ENCODE results near the gene RFT1.

The RFT1 gene

GRCh38 chr3:53130179-53131061, at the start of gene RFT1:
Gene RFT1, minus strand, starts transcription at chr3:53130435. Its CDS starts 35 bp downstream, at chr3:53130400.
- H3K36me3 ChIP-seq (ENCODE audit: control insufficient read depth, insufficient read depth, low read length), result no peaks in the 10 kb centered on the region
- H3K9ac ChIP-seq (ENCODE audit: low read depth, low read length), result peak within 1 kb of the TSS; percentile 87
- H3K27me3 ChIP-seq (ENCODE audit: control insufficient read depth, insufficient read depth, low read length), result no peaks in the 10 kb centered on the region
- H3K4me3 ChIP-seq (ENCODE audit: low read depth, low read length), result peak within 1 kb of the TSS; percentile 92
- no peaks in the 10 kb centered on the region for H3K4me1 ChIP-seq (ENCODE audit: control insufficient read depth, insufficient read depth, low read length)
- H3K9me3 ChIP-seq (ENCODE audit: control insufficient read depth, insufficient read depth, low read length), result no peaks in the 10 kb centered on the region

GRCh38 chr3:53179580-53179979, 49.3 kb upstream of the RFT1 start:
- Histone ChIP-seq H3K9ac (ENCODE audit: low read depth, low read length) (no peak overlapping the region), H3K36me3 (ENCODE audit: control insufficient read depth, insufficient read depth, low read length) (peaks cover 28% of the 10 kb centered on the region), H3K4me3 (ENCODE audit: low read depth, low read length) (no peak overlapping the region)

GRCh38 chr3:53178246-53178645, 48.0 kb upstream of the RFT1 start:
- H3K9me3 ChIP-seq (ENCODE audit: control insufficient read depth, insufficient read depth, low read length), result no peaks in the 10 kb centered on the region
- no peak overlapping the region for H3K4me3 ChIP-seq (ENCODE audit: low read depth, low read length)
- H3K36me3 ChIP-seq (ENCODE audit: control insufficient read depth, insufficient read depth, low read length), result peaks cover 21% of the 10 kb centered on the region
- no peaks in the 10 kb centered on the region for H3K4me1 ChIP-seq (ENCODE audit: control insufficient read depth, insufficient read depth, low read length)
- no peak overlapping the region for H3K9ac ChIP-seq (ENCODE audit: low read depth, low read length)
- no peaks in the 10 kb centered on the region for H3K27me3 ChIP-seq (ENCODE audit: control insufficient read depth, insufficient read depth, low read length)

More at GRCh38 chr3:53179580-53179979, 49.3 kb upstream of the RFT1 start:
- H3K4me1 ChIP-seq (ENCODE audit: control insufficient read depth, insufficient read depth, low read length), result no peaks in the 10 kb centered on the region
- no peaks in the 10 kb centered on the region for H3K27me3 ChIP-seq (ENCODE audit: control insufficient read depth, insufficient read depth, low read length)
- no peaks in the 10 kb centered on the region for H3K9me3 ChIP-seq (ENCODE audit: control insufficient read depth, insufficient read depth, low read length)

- Histone ChIP-seq H3K9ac (ENCODE audit: low read depth, low read length) (no peak overlapping the region), H3K36me3 (ENCODE audit: control insufficient read depth, insufficient read depth, low read length) (peaks cover 6% of the 10 kb centered on the region), H3K9me3 (ENCODE audit: control insufficient read depth, insufficient read depth, low read length) (no peaks in the 10 kb centered on the region), H3K27me3 (ENCODE audit: control insufficient read depth, insufficient read depth, low read length) (no peaks in the 10 kb centered on the region), H3K4me1 (ENCODE audit: control insufficient read depth, insufficient read depth, low read length) (no peaks in the 10 kb centered on the region), H3K4me3 (ENCODE audit: low read depth, low read length) (no peak overlapping the region)
Measured at GRCh38 chr3:53175613-53176540, 45.6 kb upstream of the RFT1 start.

- Histone ChIP-seq H3K4me1 (ENCODE audit: control insufficient read depth, insufficient read depth, low read length) (no peaks in the 10 kb centered on the region), H3K9ac (ENCODE audit: low read depth, low read length) (peak overlapping the region; percentile 26), H3K9me3 (ENCODE audit: control insufficient read depth, insufficient read depth, low read length) (no peaks in the 10 kb centered on the region), H3K27me3 (ENCODE audit: control insufficient read depth, insufficient read depth, low read length) (no peaks in the 10 kb centered on the region), H3K4me3 (ENCODE audit: low read depth, low read length) (no peak overlapping the region), H3K36me3 (ENCODE audit: control insufficient read depth, insufficient read depth, low read length) (peaks cover 3% of the 10 kb centered on the region)
Measured at GRCh38 chr3:53174346-53175250, 44.4 kb upstream of the RFT1 start.

GRCh38 chr3:53173107-53173506, 42.9 kb upstream of the RFT1 start:
- no peaks in the 10 kb centered on the region for H3K9me3 ChIP-seq (ENCODE audit: control insufficient read depth, insufficient read depth, low read length)
- no peak overlapping the region for H3K9ac ChIP-seq (ENCODE audit: low read depth, low read length)
- H3K27me3 ChIP-seq (ENCODE audit: control insufficient read depth, insufficient read depth, low read length), result no peaks in the 10 kb centered on the region
- peaks cover 4% of the 10 kb centered on the region for H3K4me1 ChIP-seq (ENCODE audit: control insufficient read depth, insufficient read depth, low read length)
- H3K4me3 ChIP-seq (ENCODE audit: low read depth, low read length), result no peak overlapping the region
- H3K36me3 ChIP-seq (ENCODE audit: control insufficient read depth, insufficient read depth, low read length), result no peaks in the 10 kb centered on the region

- Histone ChIP-seq H3K4me3 (ENCODE audit: low read depth, low read length) (no peak overlapping the region), H3K27me3 (ENCODE audit: control insufficient read depth, insufficient read depth, low read length) (no peaks in the 10 kb centered on the region), H3K36me3 (ENCODE audit: control insufficient read depth, insufficient read depth, low read length) (no peaks in the 10 kb centered on the region), H3K9me3 (ENCODE audit: control insufficient read depth, insufficient read depth, low read length) (no peaks in the 10 kb centered on the region), H3K4me1 (ENCODE audit: control insufficient read depth, insufficient read depth, low read length) (peaks cover 5% of the 10 kb centered on the region), H3K9ac (ENCODE audit: low read depth, low read length) (no peak overlapping the region)
Measured at GRCh38 chr3:53171827-53172505, 41.7 kb upstream of the RFT1 start.

- Histone ChIP-seq H3K9ac (ENCODE audit: low read depth, low read length) (no peak overlapping the region), H3K27me3 (ENCODE audit: control insufficient read depth, insufficient read depth, low read length) (no peaks in the 10 kb centered on the region), H3K9me3 (ENCODE audit: control insufficient read depth, insufficient read depth, low read length) (no peaks in the 10 kb centered on the region), H3K4me3 (ENCODE audit: low read depth, low read length) (no peak overlapping the region), H3K4me1 (ENCODE audit: control insufficient read depth, insufficient read depth, low read length) (peaks cover 5% of the 10 kb centered on the region), H3K36me3 (ENCODE audit: control insufficient read depth, insufficient read depth, low read length) (peaks cover 5% of the 10 kb centered on the region)
Measured at GRCh38 chr3:53171064-53171418, 40.8 kb upstream of the RFT1 start.

GRCh38 chr3:53170325-53171063, 40.3 kb upstream of the RFT1 start:
- Histone ChIP-seq H3K9me3 (ENCODE audit: control insufficient read depth, insufficient read depth, low read length) (no peaks in the 10 kb centered on the region), H3K4me1 (ENCODE audit: control insufficient read depth, insufficient read depth, low read length) (peaks cover 5% of the 10 kb centered on the region), H3K4me3 (ENCODE audit: low read depth, low read length) (no peak overlapping the region), H3K36me3 (ENCODE audit: control insufficient read depth, insufficient read depth, low read length) (peaks cover 5% of the 10 kb centered on the region), H3K9ac (ENCODE audit: low read depth, low read length) (peak overlapping the region; percentile 54), H3K27me3 (ENCODE audit: control insufficient read depth, insufficient read depth, low read length) (no peaks in the 10 kb centered on the region)

- Histone ChIP-seq H3K9ac (ENCODE audit: low read depth, low read length) (no peak overlapping the region), H3K4me1 (ENCODE audit: control insufficient read depth, insufficient read depth, low read length) (peaks cover 5% of the 10 kb centered on the region), H3K4me3 (ENCODE audit: low read depth, low read length) (no peak overlapping the region), H3K27me3 (ENCODE audit: control insufficient read depth, insufficient read depth, low read length) (no peaks in the 10 kb centered on the region), H3K36me3 (ENCODE audit: control insufficient read depth, insufficient read depth, low read length) (peaks cover 5% of the 10 kb centered on the region), H3K9me3 (ENCODE audit: control insufficient read depth, insufficient read depth, low read length) (no peaks in the 10 kb centered on the region)
Measured at GRCh38 chr3:53169832-53170324, 39.6 kb upstream of the RFT1 start.
